GM21825 (cell line): ENCODE measurements around the gene CDH4.

Source experiments
- ATAC-seq: cut with Tn5 transposase; IDR thresholded peaks from one replicate; pipeline ENCODE4 v1.9.1; 2021; ENCODE audit warnings: mild to moderate bottlenecking, moderate library complexity; ENCODE audit not compliant: unreplicated experiment

CDH4 gene

DNA sequence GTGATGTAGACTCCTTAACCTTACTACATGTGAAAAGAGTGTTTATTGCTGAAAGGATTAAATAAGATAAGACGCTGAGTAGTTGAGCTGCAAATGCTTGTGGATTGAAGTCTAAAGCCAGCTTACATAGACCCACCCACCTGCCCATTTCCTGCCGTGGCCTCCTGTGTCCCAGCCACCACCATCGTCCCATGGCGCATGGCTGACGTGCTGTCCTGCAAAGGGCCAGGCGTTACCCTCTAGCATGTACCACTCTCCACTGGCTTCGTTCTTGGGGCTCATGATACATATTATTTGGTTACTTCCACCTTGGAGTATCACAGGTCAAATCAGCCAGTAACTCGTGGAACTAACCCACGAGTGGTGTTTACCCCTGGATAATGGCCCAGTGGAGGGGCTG lies 181.8 kb downstream of the CDH4 start:
- ATAC-seq = no peak

- no peak for ATAC-seq
Observed at GRCh38 chr20:61434341-61434781, 182.3 kb downstream of the CDH4 start.

DNA sequence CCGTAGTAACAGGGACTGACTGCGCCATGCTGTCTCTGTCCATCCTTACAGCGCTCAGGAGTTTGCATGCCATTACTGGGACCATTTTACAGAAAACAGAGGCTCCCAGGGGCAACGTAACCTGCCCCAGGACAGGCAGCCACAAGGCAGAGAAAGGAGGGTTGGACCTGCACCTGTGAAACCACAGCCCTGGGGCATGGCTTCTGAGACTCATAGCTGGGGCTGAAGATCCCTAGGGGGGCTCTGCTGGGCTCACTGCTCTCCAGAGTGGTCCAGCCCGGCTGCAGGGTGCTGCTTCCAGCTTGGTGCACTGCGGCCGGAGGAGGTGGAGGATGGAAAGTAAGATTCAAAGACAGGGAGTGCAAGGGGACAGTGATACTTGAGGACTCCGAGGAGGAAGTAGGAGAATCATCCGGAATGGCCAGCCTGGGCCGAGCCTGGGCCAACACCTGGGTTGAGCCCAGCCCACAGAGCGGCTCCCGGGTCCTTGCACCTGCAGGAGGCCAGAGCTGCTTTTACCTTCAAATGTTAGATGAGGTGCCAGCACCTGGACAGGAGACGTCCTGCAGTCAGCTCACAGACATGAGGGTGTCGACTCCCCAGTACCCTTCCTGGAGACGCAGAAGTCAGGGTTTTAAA lies 183.2 kb downstream of the CDH4 start:
- ATAC-seq = no peak

GRCh38 chr20:61435823-61436220 lies 183.8 kb downstream of the CDH4 start:
- no peak for ATAC-seq

DNA sequence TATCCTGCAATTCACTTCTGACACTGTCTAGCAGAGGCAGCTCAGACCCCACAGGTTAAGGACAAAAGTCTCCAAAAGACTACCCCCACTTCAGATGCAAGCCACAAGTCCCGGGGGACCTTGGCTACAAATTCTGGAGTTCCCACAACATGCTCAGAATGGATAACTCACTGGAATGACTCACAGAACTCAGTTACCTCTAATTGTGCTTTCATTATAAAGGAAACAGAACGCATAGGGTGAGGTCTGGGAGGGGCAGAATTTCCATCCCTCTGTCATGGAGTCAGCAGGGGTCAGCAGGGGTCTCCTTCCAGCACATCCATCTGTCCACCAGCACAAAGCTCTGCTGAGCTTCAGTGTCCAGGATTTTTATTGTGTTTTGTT lies 184.2 kb downstream of the CDH4 start:
- no peak for ATAC-seq

- ATAC-seq = no peak
Observed at GRCh38 chr20:61436667-61437279, 184.7 kb downstream of the CDH4 start.

GRCh38 chr20:61437280-61438206 lies 185.5 kb downstream of the CDH4 start:
- no peak for ATAC-seq

DNA sequence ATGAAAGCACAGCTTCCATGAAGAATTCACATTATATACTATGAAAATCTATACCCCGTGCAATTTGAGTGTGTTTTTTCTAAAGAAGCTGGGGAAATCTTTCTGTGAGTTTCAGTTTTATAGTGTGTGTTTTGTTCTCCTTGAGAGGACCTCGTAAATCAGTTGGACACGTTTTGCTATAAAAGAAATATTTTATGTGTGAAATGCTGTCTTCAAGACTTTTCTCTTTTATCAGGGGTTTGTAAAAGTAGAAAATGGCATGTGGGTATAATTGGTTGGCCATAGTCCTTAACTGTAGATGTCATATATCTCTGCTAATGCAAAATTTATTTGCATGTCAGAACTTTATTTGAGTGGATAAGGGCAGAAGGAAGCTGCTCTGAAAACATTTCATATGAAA lies 186.2 kb downstream of the CDH4 start:
- no peak for ATAC-seq

GRCh38 chr20:61439251-61439650 lies 187.2 kb downstream of the CDH4 start:
- no peak for ATAC-seq

GRCh38 chr20:61440548-61441055 lies 188.5 kb downstream of the CDH4 start:
- no peak for ATAC-seq

DNA sequence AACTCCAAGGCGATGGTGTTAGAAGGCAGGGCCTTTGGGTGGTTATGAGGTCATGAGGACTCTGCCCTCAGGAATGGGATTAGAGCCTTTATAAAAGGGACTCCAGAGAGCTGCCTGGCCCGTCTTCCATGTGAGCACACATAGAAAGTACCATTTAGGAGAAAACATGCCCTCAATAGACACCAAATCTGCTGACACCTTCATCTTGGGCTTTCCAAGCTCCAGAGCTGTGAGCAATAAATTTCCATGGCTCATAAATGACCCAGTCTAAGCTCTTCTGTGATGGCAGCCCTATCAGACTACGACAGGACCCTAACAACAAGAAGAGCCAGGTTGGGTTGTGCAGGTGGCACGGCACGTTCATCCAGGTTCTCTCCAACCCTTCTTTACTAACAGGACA lies 189.5 kb downstream of the CDH4 start:
- ATAC-seq = no peak

DNA sequence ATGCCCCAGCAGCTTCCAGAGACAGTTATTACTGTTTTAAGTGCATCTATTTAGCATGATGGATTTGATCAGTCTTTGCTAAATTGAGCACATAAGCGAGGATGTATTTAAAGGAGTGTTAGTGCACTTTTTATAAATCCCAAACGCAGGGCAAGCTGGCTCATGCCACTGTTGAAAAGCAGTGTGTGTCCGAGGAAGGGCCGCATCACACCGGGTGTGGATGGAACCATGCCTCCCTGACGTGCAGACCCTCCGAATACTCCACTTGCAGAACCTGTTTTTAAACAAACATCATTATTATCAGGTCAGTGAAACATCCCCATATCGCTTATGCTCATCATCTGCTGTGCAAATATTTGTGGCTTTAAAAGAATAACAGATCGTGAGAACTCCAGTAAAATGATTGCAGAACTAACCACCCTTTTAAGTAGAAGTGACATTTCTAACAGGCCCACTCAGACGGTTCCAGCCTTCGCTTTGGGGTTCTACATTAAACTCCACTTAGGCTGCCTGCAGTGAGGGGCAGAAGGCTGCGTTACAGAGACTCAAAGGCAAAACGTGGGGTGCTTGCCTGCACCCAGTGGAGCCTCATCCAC lies 190.1 kb downstream of the CDH4 start:
- ATAC-seq = no peak

DNA sequence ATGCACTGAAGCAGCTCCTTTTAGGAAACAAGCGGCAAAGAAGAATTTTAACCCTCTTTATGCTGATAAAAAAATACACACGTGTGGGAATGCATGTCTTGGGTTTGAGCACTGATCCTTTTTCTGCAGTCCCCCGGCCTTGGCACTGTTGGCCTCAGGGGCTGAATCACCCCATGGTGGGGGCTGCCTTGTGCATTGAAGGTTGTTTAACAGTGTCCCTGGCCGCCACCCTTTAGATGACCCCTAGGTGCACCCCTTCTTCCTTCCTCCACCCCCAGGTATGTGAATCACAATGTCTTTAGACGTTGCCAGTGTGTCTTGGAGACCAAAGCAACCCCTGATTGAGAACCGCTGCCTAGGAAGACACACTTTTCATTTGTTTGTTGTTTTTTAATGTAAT lies 190.7 kb downstream of the CDH4 start:
- ATAC-seq = no peak

GRCh38 chr20:61443443-61444126 lies 191.5 kb downstream of the CDH4 start:
- no peak for ATAC-seq

- ATAC-seq = no peak
Observed at GRCh38 chr20:61444637-61445036, 192.6 kb downstream of the CDH4 start.

DNA sequence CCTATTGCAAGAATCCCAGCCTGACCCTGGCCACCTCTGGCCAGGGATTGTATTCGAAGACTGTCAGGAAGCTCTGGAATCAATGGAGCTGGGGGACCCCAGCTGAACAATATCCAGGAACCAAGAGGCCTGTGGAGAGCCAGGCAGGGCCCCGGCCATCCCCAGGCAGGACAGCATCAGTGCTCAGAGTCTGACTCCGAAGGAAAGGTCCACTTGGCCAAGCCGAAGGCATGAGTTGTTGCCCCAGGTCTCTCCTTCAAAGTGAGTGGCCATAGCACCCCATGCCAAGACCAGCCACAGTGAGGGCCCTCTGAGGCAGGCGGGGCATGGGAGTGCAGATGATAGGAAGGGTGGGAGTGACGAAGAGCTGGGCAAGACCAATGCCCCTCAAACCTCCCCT lies 193.1 kb downstream of the CDH4 start:
- no peak for ATAC-seq

DNA sequence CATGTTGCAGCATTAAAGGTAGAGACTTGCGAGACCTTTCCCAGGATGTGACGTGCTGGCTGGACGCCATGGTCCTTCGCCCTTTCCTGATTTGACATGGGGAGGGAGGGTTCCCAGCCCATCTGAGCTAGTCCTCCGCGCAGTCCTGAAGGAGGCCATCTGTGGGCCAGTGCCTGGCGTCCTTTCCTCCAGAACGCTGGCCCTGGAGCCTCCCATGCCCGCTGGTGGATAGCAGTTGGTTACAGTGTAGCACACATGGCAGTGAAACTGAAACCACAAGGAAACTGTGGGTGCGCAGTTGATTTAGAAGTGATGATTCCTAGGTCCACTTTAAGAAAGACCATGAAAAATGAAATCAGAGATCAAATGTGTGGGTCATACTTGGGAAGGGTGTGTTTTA lies 193.7 kb downstream of the CDH4 start:
- no peak for ATAC-seq

DNA sequence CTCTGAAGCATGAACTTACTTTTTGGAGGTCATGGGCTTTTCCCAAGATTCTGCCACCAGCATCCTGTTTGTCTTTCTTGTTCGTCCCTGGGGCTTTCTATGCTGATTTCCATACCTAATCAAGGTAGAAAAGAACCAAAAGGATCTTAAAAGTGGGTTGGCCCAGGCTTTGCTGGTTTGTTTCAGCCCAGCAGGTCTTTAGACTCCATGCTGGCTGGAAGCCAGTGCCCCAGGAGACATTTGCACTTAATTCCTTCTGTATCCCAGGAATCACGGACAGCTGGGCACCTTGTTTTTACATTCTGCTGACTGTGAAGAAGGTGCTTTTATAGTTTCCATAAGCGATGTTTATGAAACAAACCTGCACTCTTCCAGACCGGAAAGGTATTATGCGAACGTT lies 195.9 kb downstream of the CDH4 start:
- no peak for ATAC-seq

GRCh38 chr20:61448386-61448785 lies 196.3 kb downstream of the CDH4 start:
- ATAC-seq = no peak

DNA sequence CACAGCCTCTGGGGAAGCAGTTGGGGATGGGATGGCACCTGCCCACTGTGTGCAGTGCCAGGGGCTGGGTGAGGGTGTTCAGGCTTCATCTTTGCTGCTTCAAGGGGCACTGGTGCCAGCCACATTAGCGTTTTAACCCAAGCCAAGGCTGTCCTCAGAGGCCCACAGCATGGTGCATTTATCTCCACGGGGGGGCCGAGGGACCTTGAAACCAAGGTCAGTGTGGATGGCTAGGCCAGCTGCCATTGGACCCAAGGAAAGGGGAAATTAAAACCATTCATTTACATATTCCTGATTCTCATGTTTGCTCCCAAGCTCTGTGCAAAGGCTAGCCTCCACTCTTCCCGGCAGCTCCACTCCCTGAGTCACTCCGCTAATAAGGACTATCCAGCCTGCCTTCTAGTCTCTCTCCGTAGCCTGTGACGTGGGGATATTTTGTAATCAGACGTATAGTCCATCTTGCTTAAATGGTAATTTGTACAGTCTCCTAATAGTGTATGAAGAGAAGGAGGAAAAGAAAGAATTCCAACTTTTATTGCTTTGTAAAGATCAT lies 197.1 kb downstream of the CDH4 start:
- no peak for ATAC-seq
